Mesendoderm (in vitro differentiated cells): ENCODE data around the gene MED27.
A peak's percentile ranks its signal among the peaks of the same experiment; 100 is the strongest.

Source experiments
- DNase-seq: peaks from one replicate; pipeline ENCODE4 v3.0.0; 2013
- H2AK5ac ChIP-seq: 2 replicates; pipeline ENCODE4 v1.6.1; 2013; ENCODE audit warnings: low read length, inconsistent platforms
- H2BK120ac ChIP-seq: 2 replicates; pipeline ENCODE4 v1.6.1; 2013; ENCODE audit warnings: low read depth, mild to moderate bottlenecking, low read length, moderate library complexity, mixed read lengths
- H2BK15ac ChIP-seq: replicated peaks from 2 replicates; pipeline ENCODE4 v1.6.1; 2013; ENCODE audit warnings: low read depth, mild to moderate bottlenecking, moderate library complexity
- H2BK5ac ChIP-seq: 2 replicates; pipeline ENCODE4 v1.6.1; 2013; ENCODE audit warnings: low read length, inconsistent platforms
- H3K18ac ChIP-seq: 2 replicates; pipeline ENCODE4 v1.6.1; 2013; ENCODE audit warnings: mild to moderate bottlenecking, low read length, mixed read lengths
- H3K23ac ChIP-seq: one replicate; pipeline ENCODE4 v1.6.1; 2013; ENCODE audit warnings: low read length
- H3K27ac ChIP-seq: 2 replicates; pipeline ENCODE4 v1.5.1; 2013; ENCODE audit warnings: low read depth, mild to moderate bottlenecking, inconsistent platforms, low read length, moderate library complexity
- H3K27me3 ChIP-seq: 2 replicates; pipeline ENCODE4 v1.6.1; 2013; ENCODE audit warnings: low read length, control low read depth, mild to moderate bottlenecking, inconsistent platforms; ENCODE audit not compliant: insufficient read depth, poor library complexity
- H3K36me3 ChIP-seq: 2 replicates; pipeline ENCODE4 v1.6.1; 2013; ENCODE audit warnings: low read length, inconsistent platforms; ENCODE audit not compliant: control insufficient read depth, insufficient read depth
- H3K4ac ChIP-seq: one replicate; pipeline ENCODE4 v1.6.1; 2013; ENCODE audit warnings: low read depth, mild to moderate bottlenecking, low read length, moderate library complexity
- H3K4me1 ChIP-seq: 2 replicates; pipeline ENCODE4 v1.6.1; 2013; ENCODE audit warnings: low read depth, low read length, inconsistent platforms; ENCODE audit not compliant: control insufficient read depth
- H3K4me2 ChIP-seq: 2 replicates; pipeline ENCODE4 v1.6.1; 2013; ENCODE audit warnings: low read length
- H3K4me3 ChIP-seq: 2 replicates; pipeline ENCODE4 v1.5.1; 2013; ENCODE audit warnings: mild to moderate bottlenecking, low read length
- H3K56ac ChIP-seq: one replicate; pipeline ENCODE4 v1.6.1; 2013; ENCODE audit warnings: low read length
- H3K79me1 ChIP-seq: 2 replicates; pipeline ENCODE4 v1.6.1; 2013; ENCODE audit warnings: low read length, inconsistent platforms
- H3K79me2 ChIP-seq: 2 replicates; pipeline ENCODE4 v1.6.1; 2013; ENCODE audit warnings: mild to moderate bottlenecking, low read length; ENCODE audit not compliant: control insufficient read depth, insufficient read depth
- H3K9ac ChIP-seq: 2 replicates; pipeline ENCODE4 v1.6.1; 2013; ENCODE audit warnings: low read length, inconsistent platforms
- H4K5ac ChIP-seq: one replicate; pipeline ENCODE4 v1.6.1; 2013; ENCODE audit warnings: low read length
- H4K8ac ChIP-seq: one replicate; pipeline ENCODE4 v1.6.1; 2013; ENCODE audit warnings: low read depth, mild to moderate bottlenecking, control low read depth, low read length, moderate library complexity
- WGBS: extraction: QIAGEN DNeasy Blood & Tissue Kit; methylation state at CpG from one replicate; pipeline ENCODE4 v1.1.7; 2013; ENCODE audit warnings: low lambda C conversion rate, missing lambda C conversion rate; ENCODE audit not compliant: insufficient coverage; ENCODE audit errors: extremely low coverage; 5-methylcytosine and 5-hydroxymethylcytosine counted together

MED27 gene

GRCh38 chr9:131905144-131905543, 174.5 kb downstream of the MED27 start:
- H4K8ac ChIP-seq = no peak overlapping the region
- no peaks in the 10 kb centered on the region for H3K79me1 ChIP-seq
- no peak overlapping the region for H3K23ac ChIP-seq
- no peak for DNase-seq
- no peak overlapping the region for H2BK5ac ChIP-seq
- no peaks in the 10 kb centered on the region for H3K79me2 ChIP-seq
- no peak overlapping the region for H3K9ac ChIP-seq
- no peak overlapping the region for H2BK15ac ChIP-seq
- H3K4ac ChIP-seq = no peak overlapping the region
- WGBS = no CpG with 5 or more reads among the region's 3 CpGs
- H3K27ac ChIP-seq = no peak overlapping the region
- no peaks in the 10 kb centered on the region for H3K27me3 ChIP-seq
- no peak overlapping the region for H2AK5ac ChIP-seq
- H3K18ac ChIP-seq = no peak overlapping the region
- no peak overlapping the region for H3K4me2 ChIP-seq
- no peak overlapping the region for H3K4me3 ChIP-seq
- no peaks in the 10 kb centered on the region for H3K36me3 ChIP-seq
- no peaks in the 10 kb centered on the region for H3K4me1 ChIP-seq
- no peak overlapping the region for H4K5ac ChIP-seq
- H2BK120ac ChIP-seq = no peak overlapping the region
- no peak overlapping the region for H3K56ac ChIP-seq

- no peak overlapping the region for H2BK120ac ChIP-seq
- H3K56ac ChIP-seq = no peak overlapping the region
- H4K8ac ChIP-seq = no peak overlapping the region
- H3K79me1 ChIP-seq = no peaks in the 10 kb centered on the region
- WGBS = no CpG with 5 or more reads among the region's 20 CpGs
- no peak overlapping the region for H3K4me3 ChIP-seq
- no peak overlapping the region for H4K5ac ChIP-seq
- no peak overlapping the region for H3K23ac ChIP-seq
- H3K9ac ChIP-seq = no peak overlapping the region
- H2BK5ac ChIP-seq = no peak overlapping the region
- no peak overlapping the region for H3K18ac ChIP-seq
- DNase-seq = peak; percentile 41
- H3K36me3 ChIP-seq = no peaks in the 10 kb centered on the region
- H3K4ac ChIP-seq = no peak overlapping the region
- peaks cover 4% of the 10 kb centered on the region for H3K4me1 ChIP-seq
- no peak overlapping the region for H2AK5ac ChIP-seq
- no peak overlapping the region for H3K27ac ChIP-seq
- no peak overlapping the region for H3K4me2 ChIP-seq
- H3K27me3 ChIP-seq = no peaks in the 10 kb centered on the region
- no peak overlapping the region for H2BK15ac ChIP-seq
- H3K79me2 ChIP-seq = no peaks in the 10 kb centered on the region
These were observed 180.1 kb downstream of the MED27 start for GRCh38 chr9:131899296-131900228.

GRCh38 chr9:131892902-131893500, 186.7 kb downstream of the MED27 start:
- H3K4me1 ChIP-seq = no peaks in the 10 kb centered on the region
- H3K79me2 ChIP-seq = no peaks in the 10 kb centered on the region
- H2BK15ac ChIP-seq = no peak overlapping the region
- no peak overlapping the region for H3K18ac ChIP-seq
- no peak for DNase-seq
- no peak overlapping the region for H2AK5ac ChIP-seq
- WGBS = no CpG with 5 or more reads among the region's 9 CpGs
- H4K8ac ChIP-seq = no peak overlapping the region
- no peaks in the 10 kb centered on the region for H3K36me3 ChIP-seq
- H3K56ac ChIP-seq = no peak overlapping the region
- H2BK5ac ChIP-seq = no peak overlapping the region
- no peak overlapping the region for H3K27ac ChIP-seq
- H3K4ac ChIP-seq = no peak overlapping the region
- H3K27me3 ChIP-seq = no peaks in the 10 kb centered on the region
- no peak overlapping the region for H2BK120ac ChIP-seq
- H3K9ac ChIP-seq = no peak overlapping the region
- H3K4me3 ChIP-seq = no peak overlapping the region
- no peak overlapping the region for H4K5ac ChIP-seq
- H3K79me1 ChIP-seq = no peaks in the 10 kb centered on the region
- no peak overlapping the region for H3K23ac ChIP-seq
- no peak overlapping the region for H3K4me2 ChIP-seq

- Histone ChIP-seq H3K4me3 (no peak overlapping the region), H2BK5ac (no peak overlapping the region), H2BK120ac (no peak overlapping the region), H3K56ac (no peak overlapping the region), H3K36me3 (no peaks in the 10 kb centered on the region), H3K23ac (no peak overlapping the region), H4K8ac (no peak overlapping the region), H2AK5ac (no peak overlapping the region), H3K27ac (no peak overlapping the region), H3K4me2 (no peak overlapping the region), H3K4me1 (no peaks in the 10 kb centered on the region), H3K4ac (no peak overlapping the region), H2BK15ac (no peak overlapping the region), H3K9ac (no peak overlapping the region), H4K5ac (no peak overlapping the region), H3K79me1 (no peaks in the 10 kb centered on the region), H3K27me3 (no peaks in the 10 kb centered on the region), H3K79me2 (no peaks in the 10 kb centered on the region), H3K18ac (no peak overlapping the region)
- no CpG with 5 or more reads among the region's 5 CpGs for WGBS
- DNase-seq = no peak
These were observed 187.4 kb downstream of the MED27 start for GRCh38 chr9:131892162-131892707.

DNA sequence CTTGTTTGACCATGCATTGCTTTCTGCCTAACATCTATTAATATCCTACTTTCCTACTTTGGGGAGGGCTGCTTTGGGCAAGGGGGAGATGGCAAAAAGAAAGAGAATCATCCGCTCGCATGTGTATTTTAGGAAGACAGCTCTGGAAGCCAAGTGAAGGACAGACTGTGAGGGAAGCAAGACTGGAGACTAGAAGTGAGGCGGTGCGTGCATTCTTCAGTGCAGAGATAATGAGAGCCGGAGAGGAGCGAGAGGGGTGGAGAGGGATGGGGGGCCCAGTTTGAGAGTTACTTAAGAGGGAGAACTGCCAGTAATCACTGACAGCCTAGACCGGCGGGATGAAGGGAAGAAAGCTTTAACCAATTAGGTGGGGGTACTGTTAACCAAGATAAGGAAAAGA, 188.1 kb downstream of the MED27 start:
- H4K5ac ChIP-seq = no peak overlapping the region
- H4K8ac ChIP-seq = no peak overlapping the region
- no peaks in the 10 kb centered on the region for H3K36me3 ChIP-seq
- H3K4me1 ChIP-seq = no peaks in the 10 kb centered on the region
- H3K4me2 ChIP-seq = no peak overlapping the region
- H3K18ac ChIP-seq = no peak overlapping the region
- H3K27ac ChIP-seq = no peak overlapping the region
- H3K4me3 ChIP-seq = no peak overlapping the region
- no peak overlapping the region for H3K9ac ChIP-seq
- no peaks in the 10 kb centered on the region for H3K27me3 ChIP-seq
- no peak overlapping the region for H2BK15ac ChIP-seq
- H2BK120ac ChIP-seq = no peak overlapping the region
- H2BK5ac ChIP-seq = no peak overlapping the region
- no peaks in the 10 kb centered on the region for H3K79me2 ChIP-seq
- no peak overlapping the region for H2AK5ac ChIP-seq
- no peak for DNase-seq
- H3K56ac ChIP-seq = no peak overlapping the region
- no CpG with 5 or more reads among the region's 8 CpGs for WGBS
- no peak overlapping the region for H3K4ac ChIP-seq
- H3K79me1 ChIP-seq = no peaks in the 10 kb centered on the region
- H3K23ac ChIP-seq = no peak overlapping the region
